HG03460 (cell line): ENCODE data around the gene VWA3B.
"Not testable (repeated sequence)": the region's sequence is repeated elsewhere in the genome, so short reads cannot be mapped to it uniquely, and the experiment has no call there.

ENCODE experiments used
- ATAC-seq: cut with Tn5 transposase; IDR thresholded peaks from one replicate; pipeline ENCODE4 v1.9.1; 2021; ENCODE audit not compliant: unreplicated experiment

The VWA3B gene

DNA sequence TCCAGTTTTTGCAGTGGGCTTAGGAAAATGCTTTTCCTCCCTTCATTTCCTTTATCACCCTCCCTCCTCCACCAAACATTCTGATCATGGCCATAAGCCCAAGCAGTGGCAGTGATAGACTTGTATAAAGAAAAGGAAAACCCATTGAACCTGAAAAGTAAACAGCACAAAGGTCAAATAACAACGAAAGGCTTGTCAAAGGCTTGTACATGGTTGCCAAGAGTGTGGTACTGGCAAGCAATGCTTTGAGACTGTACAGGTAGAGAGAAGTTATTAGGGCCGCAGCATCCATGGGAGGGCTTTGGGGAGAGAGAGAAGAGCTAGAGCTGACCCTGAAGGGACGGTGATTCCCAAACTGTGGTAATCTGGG, 2.1 kb upstream of the VWA3B start:
- no peak for ATAC-seq

- no peak for ATAC-seq
Observed at GRCh38 chr2:98085649-98086048, 1.3 kb upstream of the VWA3B start.

DNA sequence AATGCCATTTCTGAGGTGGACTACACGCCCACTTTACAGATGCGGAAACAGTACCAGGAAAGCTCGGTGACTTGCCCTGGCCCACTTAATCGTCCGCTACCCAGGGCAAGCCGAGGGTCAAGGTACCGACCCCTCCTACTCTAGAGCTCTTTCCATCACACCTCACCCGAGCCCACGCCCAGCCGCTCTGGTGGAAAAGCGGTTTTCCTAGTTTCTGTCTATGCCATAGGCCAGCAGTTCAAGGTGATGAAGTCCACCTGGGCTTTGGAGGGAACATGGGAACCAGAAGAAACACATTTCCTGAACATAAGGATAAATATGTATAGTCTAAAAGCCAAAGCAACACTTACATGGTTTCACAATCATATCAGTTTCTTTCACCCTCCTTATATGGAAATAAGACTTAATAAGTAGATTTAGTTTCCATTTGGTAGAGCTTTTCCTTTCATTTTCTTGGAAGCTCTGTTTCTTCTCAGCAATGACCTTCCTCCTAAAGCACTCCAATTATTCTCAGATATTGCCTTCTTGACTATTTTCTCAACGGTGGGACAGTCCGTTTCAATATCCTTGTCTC, 567 bp downstream of the VWA3B start:
- no peak for ATAC-seq

DNA sequence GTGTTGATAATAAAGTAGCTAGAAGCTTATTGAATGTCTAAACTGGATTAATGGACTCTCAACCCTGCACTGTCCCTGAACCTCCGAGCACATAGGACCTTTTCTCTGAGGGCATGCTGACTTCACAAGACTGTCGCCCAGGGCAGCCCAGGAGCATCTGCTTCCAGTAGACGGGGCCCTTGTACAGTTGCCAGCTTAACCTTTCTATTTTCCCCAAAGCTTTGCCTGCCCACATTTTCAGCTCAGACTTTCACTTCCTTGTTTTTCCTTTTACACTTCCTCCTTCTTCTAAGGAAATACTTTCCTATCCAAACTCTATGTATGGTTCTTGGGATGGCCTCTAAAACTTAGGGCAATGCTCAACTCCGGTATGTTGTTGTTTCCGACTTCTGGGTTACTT, 1.3 kb downstream of the VWA3B start:
- ATAC-seq, result no peak

GRCh38 chr2:98089941-98090340, 3.0 kb downstream of the VWA3B start:
- no peak for ATAC-seq

- ATAC-seq, result no peak
Observed at GRCh38 chr2:98090951-98091350, 4.0 kb downstream of the VWA3B start.

- ATAC-seq, result no peak
Observed at GRCh38 chr2:98091738-98092137, 4.8 kb downstream of the VWA3B start.

DNA sequence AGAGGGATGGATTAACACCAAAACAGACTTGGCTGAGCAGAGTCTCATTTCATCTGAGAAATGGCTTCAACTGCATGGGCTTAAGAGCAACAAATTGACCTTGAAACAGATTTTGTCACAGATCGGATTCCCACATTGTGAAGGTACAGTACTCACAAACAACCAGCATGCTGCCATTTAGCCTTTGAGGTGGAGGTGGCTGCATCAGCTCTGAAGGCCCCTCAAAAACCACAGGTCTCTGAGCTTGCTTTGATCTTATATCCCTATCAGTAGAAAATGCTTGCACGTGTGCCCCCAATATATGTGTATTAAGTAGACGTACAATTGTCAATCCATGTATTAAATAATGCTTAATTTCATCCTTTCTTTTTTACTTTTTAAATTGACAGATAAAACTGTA, 6.2 kb downstream of the VWA3B start:
- no peak for ATAC-seq

GRCh38 chr2:98093611-98094010, 6.6 kb downstream of the VWA3B start:
- ATAC-seq, result no peak

- no peak for ATAC-seq
Observed at GRCh38 chr2:98099939-98100743, 13.2 kb downstream of the VWA3B start.

DNA sequence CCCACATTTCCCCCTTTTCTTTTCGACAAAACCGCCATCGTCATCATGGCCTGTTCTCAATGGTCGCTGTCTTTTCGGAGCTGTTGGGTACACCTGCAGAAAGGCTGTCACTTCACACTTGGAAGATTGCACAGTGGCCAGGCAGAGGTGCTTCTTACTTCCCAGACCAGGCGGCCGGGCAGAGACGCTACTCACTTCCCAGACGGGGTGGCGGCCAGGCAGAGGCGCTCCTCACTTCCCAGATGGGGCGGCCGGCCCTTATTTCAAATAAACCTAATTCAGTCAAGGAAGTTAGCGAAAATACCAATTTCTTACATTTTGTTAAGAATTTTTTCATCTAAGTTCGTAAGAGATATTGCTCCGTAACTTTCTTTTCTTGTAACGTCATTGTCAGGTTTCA, 15.3 kb downstream of the VWA3B start:
- ATAC-seq, result not testable (repeated sequence)

DNA sequence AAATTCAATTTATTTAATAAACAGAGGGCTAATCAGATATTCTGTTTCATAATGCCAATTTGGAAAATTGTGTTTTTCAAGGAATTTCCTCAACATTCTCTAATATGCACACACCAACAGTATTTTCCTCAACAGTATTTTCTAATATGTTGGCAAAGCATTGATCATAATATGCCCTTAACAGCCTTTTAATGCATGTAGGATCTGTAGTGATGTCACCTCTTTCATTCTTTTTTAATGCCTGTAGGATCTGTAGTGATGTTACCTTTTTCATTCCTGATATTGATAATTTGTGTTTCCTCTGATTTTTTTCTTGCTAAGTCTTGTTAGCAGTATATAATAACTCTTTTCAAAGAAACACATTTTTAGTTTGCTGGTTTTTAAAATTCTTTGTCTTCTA, 15.9 kb downstream of the VWA3B start:
- ATAC-seq, result no peak

- no peak for ATAC-seq
Observed at GRCh38 chr2:98108110-98108509, 21.1 kb downstream of the VWA3B start.

- ATAC-seq, result no peak
Observed at GRCh38 chr2:98110741-98111140, 23.8 kb downstream of the VWA3B start.

GRCh38 chr2:98114643-98115330, 27.8 kb downstream of the VWA3B start:
- ATAC-seq, result no peak

DNA sequence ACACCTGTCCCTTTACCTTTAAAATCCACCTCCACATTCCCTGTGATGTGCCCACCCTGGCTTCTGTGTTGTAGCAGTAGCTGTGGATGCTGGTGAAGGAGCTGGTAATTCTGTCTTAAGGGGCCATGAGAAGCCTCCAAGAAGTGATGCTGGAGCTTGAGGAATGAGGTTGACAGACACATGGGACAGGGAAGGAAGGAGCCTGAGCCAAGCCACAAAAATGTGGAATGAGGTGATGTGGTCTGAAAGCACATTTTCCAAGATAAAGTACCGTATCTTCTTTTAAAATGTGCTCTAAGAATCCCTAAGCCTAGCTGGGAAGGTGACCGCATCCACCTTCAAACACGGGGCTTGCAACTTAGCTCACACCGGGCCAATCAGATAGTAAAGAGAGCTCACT, 31.2 kb downstream of the VWA3B start:
- no peak for ATAC-seq

GRCh38 chr2:98118852-98119251, 31.9 kb downstream of the VWA3B start:
- ATAC-seq, result no peak

DNA sequence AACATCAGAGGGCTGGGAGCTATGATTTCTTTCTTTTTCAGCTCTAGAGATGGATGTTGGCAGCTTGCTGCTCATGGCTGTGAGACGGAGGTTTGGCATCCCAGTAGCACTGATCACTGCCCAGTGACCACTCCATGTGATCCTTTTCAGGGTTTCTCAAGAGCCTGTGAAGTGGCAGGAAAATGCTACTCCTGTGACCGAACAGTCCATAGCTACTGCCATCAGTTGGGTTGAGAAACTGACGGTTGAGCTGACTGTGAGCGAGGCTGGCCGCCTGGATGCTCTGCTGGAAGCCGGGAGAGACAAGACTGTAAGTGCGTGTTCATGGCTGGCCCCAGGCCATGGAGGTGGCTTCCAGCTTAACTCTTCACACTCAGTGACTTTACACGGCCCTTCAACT, 34.2 kb downstream of the VWA3B start:
- no peak for ATAC-seq

DNA sequence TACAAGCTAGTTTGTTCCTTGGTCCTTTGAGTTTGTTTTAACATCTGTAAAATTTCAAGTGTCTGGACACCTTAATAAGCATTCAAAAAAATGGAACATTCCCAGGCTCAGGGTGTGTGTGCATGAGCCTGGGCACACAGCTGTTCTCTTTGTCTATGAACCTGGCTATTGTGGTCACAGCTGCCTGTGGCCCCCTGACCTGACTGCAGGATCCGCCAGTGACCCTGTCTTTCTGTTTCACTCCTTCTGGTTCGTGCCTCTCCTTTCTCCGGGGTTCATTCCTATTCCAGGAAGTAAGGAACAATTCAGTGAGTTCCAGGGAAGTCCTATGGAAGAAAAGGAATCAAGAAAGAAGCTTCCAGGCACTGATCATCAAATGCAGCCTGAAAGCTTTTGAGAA, 35.6 kb downstream of the VWA3B start:
- no peak for ATAC-seq

DNA sequence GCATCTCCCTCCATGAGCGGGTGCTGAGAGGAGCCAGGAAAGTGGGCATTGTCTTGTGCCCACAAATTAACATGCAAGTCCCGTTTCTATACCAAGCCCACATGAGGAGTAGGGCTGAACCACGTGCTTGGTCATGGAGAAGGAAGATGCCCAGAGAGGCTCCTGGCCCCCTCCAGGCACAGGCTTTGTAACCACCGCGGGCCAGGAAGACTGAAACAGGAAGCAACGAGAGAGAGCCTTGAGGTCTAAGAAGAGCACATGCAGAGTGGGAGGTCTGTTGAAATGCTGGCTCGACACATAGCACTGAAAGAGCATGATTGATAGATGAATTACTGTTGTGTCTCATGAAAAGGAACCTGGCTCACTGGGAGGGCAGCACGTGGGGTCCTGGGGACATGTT, 36.3 kb downstream of the VWA3B start:
- no peak for ATAC-seq

GRCh38 chr2:98126061-98126460, 39.1 kb downstream of the VWA3B start:
- ATAC-seq, result no peak

DNA sequence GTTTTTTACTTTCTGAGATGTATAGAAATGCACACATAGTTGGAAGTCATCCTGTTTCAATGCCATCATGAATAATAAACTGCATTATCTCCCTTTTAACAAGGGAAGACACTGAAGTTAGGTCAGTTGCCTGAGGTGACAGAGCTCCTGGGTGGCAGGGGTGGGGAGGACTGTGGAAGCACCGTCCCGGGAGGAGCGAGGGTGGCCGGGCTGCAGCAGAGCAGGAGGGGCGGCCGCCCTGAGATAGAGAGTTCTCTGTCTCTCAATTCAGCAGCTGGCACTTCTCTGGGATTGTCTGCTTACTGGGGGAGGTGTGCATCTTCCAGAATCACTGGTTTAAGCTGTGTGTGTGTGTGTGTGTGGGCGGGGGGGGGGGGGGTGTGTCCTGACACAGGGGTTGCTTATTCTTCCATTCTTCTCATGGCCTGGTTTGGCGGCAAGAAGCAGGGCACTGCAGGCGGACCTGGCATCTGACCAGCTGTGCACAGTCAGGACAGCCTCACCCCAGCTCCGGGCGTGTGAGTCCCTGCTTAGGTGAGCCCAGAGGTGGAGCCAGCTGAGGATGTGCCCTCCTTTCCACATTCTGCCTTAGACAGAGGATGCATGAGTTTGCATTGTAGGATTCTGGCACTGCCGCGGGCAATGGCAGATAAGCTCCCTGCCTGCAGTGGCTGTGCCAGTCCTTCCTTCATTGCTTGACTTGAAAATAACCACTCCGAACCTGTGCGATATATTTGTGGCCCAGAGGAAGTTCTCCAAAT, 40.4 kb downstream of the VWA3B start:
- ATAC-seq, result no peak
